ENCODE measurements around the gene RPL28. TPM values are rescaled to one million over a fixed set of nuclear protein-coding genes. Genes with fewer than 3 reads are reported as not detected.

Gene RPL28
- total and polyA plus RNA-seq, 10 donors, result 581 to 4,833 (median 1,526) TPM

- intact Hi-C loops (cut with DNase I; ENCODE audit: low total_unique reads), result no loop called here
- H3K36me3 ChIP-seq, result peaks cover 0 to 11% (median 8%) of the 10 kb centered on the region in 6 donors
- TF ChIP-seq POLR2AphosphoS5 (IDR thresholded peaks at IDR 0.05) (no peak), POLR2A (IDR thresholded peaks at IDR 0.05) (no peak), CTCF (IDR thresholded peaks at IDR 0.05 in 8 of 11, conservative IDR thresholded peaks at IDR 0.05 in 3 of 11) (no peak)
- WGBS, 5 donors, result 83 to 96% (median 92%) methylated on average over 3 of the region's 3 CpGs
- DNase-seq, result no peak
- H3K27me3 ChIP-seq (replicated peaks in 1 of 7), result peaks cover 0 to 5% (median 3%) of the 10 kb centered on the region in 7 donors
- no peak overlapping the region for H3K4me3 ChIP-seq
- H3K9me3 ChIP-seq, result no peaks in the 10 kb centered on the region
- H3K27ac ChIP-seq, result peak overlapping the region in 1 of 8 donors; percentile 92
- H3K4me1 ChIP-seq, result peaks cover 24 to 40% (median 33%) of the 10 kb centered on the region in 6 donors
These were observed 3.1 kb upstream of the RPL28 start for GRCh38 chr19:55382522-55383054.

GRCh38 chr19:55383279-55384130 is 2.2 kb upstream of the RPL28 start:
- Histone ChIP-seq H3K36me3 (peaks cover under 1 to 20% (median 17%) of the 10 kb centered on the region in 6 donors), H3K9me3 (no peaks in the 10 kb centered on the region), H3K27ac (peak overlapping the region; percentile 88 to 96 (median 93)), H3K27me3 (replicated peaks in 1 of 7) (no peaks in the 10 kb centered on the region), H3K4me1 (peaks cover 33 to 49% (median 42%) of the 10 kb centered on the region in 6 donors), H3K4me3 (peak overlapping the region; percentile 33 to 95 (median 80))
- intact Hi-C loops (cut with DNase I; ENCODE audit: low total_unique reads), result no loop called here
- 2 to 7% (median 4%) methylated on average over 41 to 88 of the region's 88 CpGs for WGBS, 5 donors
- peak in 4 of 11 experiments; percentile 21 to 48 (median 35) for TF ChIP-seq CTCF (IDR thresholded peaks at IDR 0.05 in 8 of 11, conservative IDR thresholded peaks at IDR 0.05 in 3 of 11)
- peak; percentile 35 to 69 (median 64) for TF ChIP-seq POLR2AphosphoS5 (IDR thresholded peaks at IDR 0.05)
- TF ChIP-seq POLR2A (IDR thresholded peaks at IDR 0.05), result no peak
- peak; percentile 89 for DNase-seq

GRCh38 chr19:55384131-55384919 is 1.4 kb upstream of the RPL28 start, which contains the start of gene TMEM238:
TMEM238 (minus strand) TSS chr19:55384292; CDS start chr19:55384259, 33 bp downstream.
- peaks cover 37 to 58% (median 50%) of the 10 kb centered on the region in 6 donors for H3K4me1 ChIP-seq
- WGBS, 5 donors, result 1 to 17% (median 12%) methylated on average over 36 to 72 of the region's 72 CpGs

More at GRCh38 chr19:55384131-55384919, 1.4 kb upstream of the RPL28 start, which contains the start of gene TMEM238:
- intact Hi-C loops (cut with DNase I; ENCODE audit: low total_unique reads), result no loop called here
- peak; percentile 91 for DNase-seq
- peak within 1 kb of the TSS; percentile 33 to 95 (median 85) for H3K4me3 ChIP-seq
- H3K36me3 ChIP-seq, result peaks cover 4 to 29% (median 25%) of the 10 kb centered on the region in 6 donors
- TF ChIP-seq CTCF (IDR thresholded peaks at IDR 0.05 in 8 of 11, conservative IDR thresholded peaks at IDR 0.05 in 3 of 11) (no peak), POLR2A (IDR thresholded peaks at IDR 0.05) (no peak), POLR2AphosphoS5 (IDR thresholded peaks at IDR 0.05) (no peak)
- H3K9me3 ChIP-seq, result no peaks in the 10 kb centered on the region
- H3K27me3 ChIP-seq (replicated peaks in 1 of 7), result no peaks in the 10 kb centered on the region
- H3K27ac ChIP-seq, result peak within 1 kb of the TSS; percentile 88 to 96 (median 93)

All from spleen (tissue), 11 donors.